GM23338 (cell line): Measurements from ENCODE around the gene GNB1L. TPM values are rescaled to one million over a fixed set of nuclear protein-coding genes. Genes with fewer than 3 reads are reported as not detected.

Experiments used
- ATAC-seq: fragments of 200-7000 bp; cut with Tn5 transposase; 3 replicates; pipeline ENCODE4 v1.9.1; 2020
- DNase-seq: peaks from one replicate; pipeline ENCODE4 v3.0.0-alpha.2; 2015; ENCODE audit warnings: low spot score
- H2AFZ ChIP-seq: fragments of 200-600 bp; sonication (generic); 2 replicates; pipeline ENCODE4 v1.8.0; 2016; ENCODE audit warnings: antibody characterized with exemption, mild to moderate bottlenecking, moderate library complexity
- H3F3A ChIP-seq: fragments of 200-600 bp; sonication (generic); replicated peaks from 2 replicates; pipeline ENCODE4 v1.8.0; 2017; ENCODE audit warnings: antibody characterized with exemption, mixed run types, low read depth
- H3K27ac ChIP-seq: fragments of 200-600 bp; sonication (generic); 2 replicates; pipeline ENCODE4 v1.6.1; 2016; ENCODE audit warnings: low read depth
- H3K27me3 ChIP-seq: fragments of 200-600 bp; sonication (generic); 2 replicates; pipeline ENCODE4 v1.8.0; 2016; ENCODE audit warnings: mild to moderate bottlenecking, mixed run types, moderate library complexity; ENCODE audit not compliant: insufficient read depth
- H3K36me3 ChIP-seq: fragments of 200-600 bp; sonication (generic); 2 replicates; pipeline ENCODE4 v1.8.0; 2016; ENCODE audit warnings: mild to moderate bottlenecking; ENCODE audit not compliant: insufficient read depth
- H3K4me1 ChIP-seq: fragments of 200-600 bp; sonication (generic); 2 replicates; pipeline ENCODE4 v1.8.0; 2016; ENCODE audit warnings: mild to moderate bottlenecking, moderate library complexity; ENCODE audit not compliant: insufficient read depth
- H3K4me2 ChIP-seq: fragments of 200-600 bp; sonication (generic); 2 replicates; pipeline ENCODE4 v1.7.1; 2017; ENCODE audit warnings: mixed run types
- H3K4me3 ChIP-seq: fragments of 200-600 bp; sonication (generic); 2 replicates; pipeline ENCODE4 v1.6.1; 2016; ENCODE audit warnings: mixed run types
- H3K79me2 ChIP-seq: fragments of 200-600 bp; sonication (generic); replicated peaks from 2 replicates; pipeline ENCODE4 v1.8.0; 2017; ENCODE audit warnings: mild to moderate bottlenecking; ENCODE audit not compliant: insufficient read depth
- H3K9me2 ChIP-seq: fragments of 200-600 bp; sonication (generic); 2 replicates; pipeline ENCODE4 v1.8.0; 2017; ENCODE audit not compliant: insufficient read depth
- H4K20me1 ChIP-seq: fragments of 200-600 bp; sonication (generic); replicated peaks from 2 replicates; pipeline ENCODE4 v1.8.0; 2017; ENCODE audit warnings: mild to moderate bottlenecking; ENCODE audit not compliant: insufficient read depth
- H3K27ac Mint-ChIP-seq: 2 replicates; pipeline ENCODE4 v1.8.0; 2020; ENCODE audit warnings: inconsistent platforms, mild to moderate bottlenecking, moderate library complexity, mixed read lengths
- H3K27me3 Mint-ChIP-seq: 3 replicates; pipeline ENCODE4 v1.8.0; 2022; ENCODE audit warnings: low read depth, mild to moderate bottlenecking, moderate library complexity, mixed read lengths, inconsistent platforms; ENCODE audit not compliant: insufficient read depth, poor library complexity
- H3K36me3 Mint-ChIP-seq: 3 replicates; pipeline ENCODE4 v1.8.0; 2021; ENCODE audit warnings: low read depth, mild to moderate bottlenecking, inconsistent platforms, moderate library complexity, mixed read lengths
- H3K4me1 Mint-ChIP-seq: 3 replicates; pipeline ENCODE4 v1.8.0; 2020; ENCODE audit warnings: mild to moderate bottlenecking, inconsistent platforms, mixed read lengths
- H3K4me3 Mint-ChIP-seq: 3 replicates; pipeline ENCODE4 v1.8.0; 2021; ENCODE audit warnings: moderate library complexity, mild to moderate bottlenecking, inconsistent platforms, mixed read lengths
- H3K9me3 Mint-ChIP-seq: 3 replicates; pipeline ENCODE4 v1.8.0; 2020; ENCODE audit warnings: moderate library complexity, mild to moderate bottlenecking, inconsistent platforms, mixed read lengths
- CREB1 ChIP-seq: fragments of 250-450 bp; sonication (Bioruptor Pico); IDR thresholded peaks from 2 replicates; pipeline ENCODE4 v1.5.0; 2020; ENCODE audit warnings: low read depth, mild to moderate bottlenecking, moderate library complexity
- EZH2 ChIP-seq: fragments of 200-600 bp; sonication (generic); IDR thresholded peaks from one replicate; pipeline ENCODE4 v1.8.0; 2017; ENCODE audit warnings: antibody characterized with exemption, mild to moderate bottlenecking, low read depth; ENCODE audit not compliant: unreplicated experiment
- EZH2phosphoT487 ChIP-seq: fragments of 200-600 bp; sonication (generic); IDR thresholded peaks from one replicate; pipeline ENCODE4 v1.8.1; 2018; ENCODE audit warnings: antibody characterized with exemption; ENCODE audit not compliant: unreplicated experiment
- JUNB ChIP-seq: IDR thresholded peaks from one replicate; pipeline ENCODE4 v1.6.1; 2016; ENCODE audit warnings: antibody characterized with exemption; ENCODE audit not compliant: unreplicated experiment
- NANOG ChIP-seq: IDR thresholded peaks from 2 replicates; pipeline ENCODE4 v1.6.1; 2016; ENCODE audit warnings: antibody characterized with exemption, borderline replicate concordance
- POLR2AphosphoS5 ChIP-seq: IDR thresholded peaks from 2 replicates; pipeline ENCODE4 v1.6.1; 2016; ENCODE audit warnings: antibody characterized with exemption, low read depth
- STAT1 ChIP-seq: IDR thresholded peaks from one replicate; pipeline ENCODE4 v1.6.1; 2016; ENCODE audit warnings: antibody characterized with exemption; ENCODE audit not compliant: unreplicated experiment
- ZNF114 ChIP-seq: fragments of 250-450 bp; sonication (Bioruptor Pico); IDR thresholded peaks from 2 replicates; pipeline ENCODE4 v1.5.0; 2020; ENCODE audit warnings: mild to moderate bottlenecking, moderate library complexity
- ZNF331 ChIP-seq: fragments of 250-450 bp; sonication (Bioruptor Pico); IDR thresholded peaks from 2 replicates; pipeline ENCODE4 v1.5.0; 2020; ENCODE audit warnings: low read depth, mild to moderate bottlenecking, moderate library complexity
- polyA plus RNA-seq: library from polyadenylated mRNA; unstranded; fragments of >200 nt; fragmentation: Nextera tagmentation; extraction: Ambion mirVana; gene quantifications from 2 replicates; pipeline ENCODE4 v1.2.1, GENCODE V29; 2016
- total RNA-seq: library from RNA; depleted of rRNA; stranded (reverse); fragments of >200 nt; shearing (Covaris generic); gene quantifications from 2 replicates; pipeline ENCODE4 v1.2.3, GENCODE V29; 2014
- TF ChIP-seq, protein P1 (sequence below): IDR thresholded peaks from 2 replicates; pipeline ENCODE4 v1.6.1; 2016; ENCODE audit warnings: antibody characterized with exemption
- TF ChIP-seq, protein P2 (sequence below), 2 experiments: fragments of 200-600 bp in 1 of 2; sonication (generic) in 1 of 2; conservative IDR thresholded peaks; 2 replicates each; pipeline versions ENCODE4 v1.5.1 to v1.6.1; 2016 to 2017; ENCODE audit warnings: antibody characterized with exemption in 2 of 2, low read depth in 2 of 2, mild to moderate bottlenecking in 2 of 2, moderate library complexity in 1 of 2
- TF ChIP-seq, protein P3 (sequence below): fragments of 250-450 bp; sonication (Bioruptor Pico); IDR thresholded peaks from 2 replicates; pipeline ENCODE4 v1.5.0; 2020; ENCODE audit warnings: mild to moderate bottlenecking, moderate library complexity

The GNB1L gene
- total and polyA plus RNA-seq, 2 experiments from 2014 or later: 15.2 to 27.8 TPM

DNA sequence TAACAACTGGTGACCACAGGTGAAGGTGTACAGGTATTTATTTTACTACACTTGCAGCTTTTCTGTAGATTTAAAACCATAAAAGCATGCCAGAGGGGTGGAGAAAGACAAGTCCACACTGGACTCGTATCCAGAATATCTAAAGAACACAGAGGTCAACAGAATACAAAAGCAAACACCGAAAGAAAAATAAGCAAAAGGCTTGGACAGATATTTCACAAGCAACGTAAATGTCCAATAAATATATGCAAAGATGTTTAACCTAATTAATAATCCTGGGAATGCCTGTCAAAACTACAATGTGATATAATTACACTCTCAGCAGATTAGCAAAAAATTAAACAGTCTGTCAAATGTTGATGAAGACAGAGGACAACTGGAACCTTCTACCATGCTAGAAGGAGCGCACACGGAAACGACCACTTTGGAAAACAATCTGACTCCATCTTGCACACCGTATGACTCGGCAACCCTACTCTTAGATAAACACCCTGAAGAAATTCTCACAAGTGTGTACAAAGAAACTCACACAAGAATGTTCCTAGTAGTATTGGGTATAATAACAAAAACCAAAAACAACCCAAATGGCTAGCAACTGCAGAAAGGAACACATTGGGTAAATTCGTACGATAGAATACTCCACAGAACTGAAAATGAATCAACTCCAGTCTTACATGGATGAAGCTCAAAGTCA is 27.2 kb downstream of the GNB1L start:
- H3K9me3 Mint-ChIP-seq: no peaks in the 10 kb centered on the region; the same call in 2 of the 3 replicates
- no peak for ATAC-seq
- no peak overlapping the region for H3K27ac Mint-ChIP-seq
- Histone ChIP-seq H3K79me2 (no peaks in the 10 kb centered on the region), H3K27ac (no peak overlapping the region), H3F3A (no peaks in the 10 kb centered on the region), H3K4me3 (no peak overlapping the region), H3K4me2 (no peak overlapping the region), H2AFZ (no peak overlapping the region), H3K36me3 (no peaks in the 10 kb centered on the region), H3K27me3 (no peaks in the 10 kb centered on the region), H4K20me1 (no peaks in the 10 kb centered on the region; the same call in 1 of the 2 replicates), H3K4me1 (no peaks in the 10 kb centered on the region), H3K9me2 (no peaks in the 10 kb centered on the region)
- H3K27me3 Mint-ChIP-seq: peaks cover 4% of the 10 kb centered on the region
- no peak for TF ChIP-seq NANOG
- no peak for TF ChIP-seq STAT1
- TF ChIP-seq EZH2phosphoT487: no peak
- no peaks in the 10 kb centered on the region for H3K36me3 Mint-ChIP-seq
- H3K4me1 Mint-ChIP-seq: peaks cover 5% of the 10 kb centered on the region; the same call in 2 of the 3 replicates
- no peak overlapping the region for H3K4me3 Mint-ChIP-seq
- DNase-seq: no peak

DNA sequence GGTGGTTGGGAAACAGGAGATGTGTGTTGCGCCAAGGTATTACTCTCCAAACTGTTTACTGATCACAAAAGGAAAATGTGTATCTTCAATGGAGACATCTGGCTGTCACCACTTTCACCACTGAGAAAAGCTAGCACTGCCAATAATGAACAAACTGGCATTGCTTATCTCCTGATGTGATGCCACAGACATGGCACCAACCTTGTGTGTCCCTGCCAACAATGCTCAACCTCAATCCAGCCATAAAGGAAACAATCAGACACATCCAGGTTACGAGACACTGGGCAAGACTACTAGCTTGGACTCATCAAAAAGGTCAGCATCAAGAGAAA is 28.1 kb downstream of the GNB1L start:
- Histone ChIP-seq H3F3A (no peaks in the 10 kb centered on the region), H2AFZ (no peak overlapping the region), H3K27ac (no peak overlapping the region), H3K27me3 (no peaks in the 10 kb centered on the region), H4K20me1 (no peaks in the 10 kb centered on the region), H3K4me3 (no peak overlapping the region), H3K9me2 (no peaks in the 10 kb centered on the region), H3K79me2 (no peaks in the 10 kb centered on the region), H3K36me3 (no peaks in the 10 kb centered on the region), H3K4me1 (no peaks in the 10 kb centered on the region), H3K4me2 (no peak overlapping the region)
- Mint-ChIP-seq H3K4me1 (peaks cover 5% of the 10 kb centered on the region; the same call in 2 of the 3 replicates), H3K27me3 (peaks cover 4% of the 10 kb centered on the region), H3K27ac (no peak overlapping the region), H3K4me3 (no peak overlapping the region), H3K9me3 (no peaks in the 10 kb centered on the region; the same call in 1 of the 3 replicates), H3K36me3 (no peaks in the 10 kb centered on the region)
- ATAC-seq (no peak), DNase-seq (no peak)
- no peak for TF ChIP-seq CREB1 (CRISPR knock-in tag)
- no peak for TF ChIP-seq ZNF114 (CRISPR knock-in tag)
- TF ChIP-seq, protein P1, sequence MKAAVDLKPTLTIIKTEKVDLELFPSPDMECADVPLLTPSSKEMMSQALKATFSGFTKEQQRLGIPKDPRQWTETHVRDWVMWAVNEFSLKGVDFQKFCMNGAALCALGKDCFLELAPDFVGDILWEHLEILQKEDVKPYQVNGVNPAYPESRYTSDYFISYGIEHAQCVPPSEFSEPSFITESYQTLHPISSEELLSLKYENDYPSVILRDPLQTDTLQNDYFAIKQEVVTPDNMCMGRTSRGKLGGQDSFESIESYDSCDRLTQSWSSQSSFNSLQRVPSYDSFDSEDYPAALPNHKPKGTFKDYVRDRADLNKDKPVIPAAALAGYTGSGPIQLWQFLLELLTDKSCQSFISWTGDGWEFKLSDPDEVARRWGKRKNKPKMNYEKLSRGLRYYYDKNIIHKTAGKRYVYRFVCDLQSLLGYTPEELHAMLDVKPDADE: no peak
- TF ChIP-seq JUNB: no peak
- TF ChIP-seq EZH2phosphoT487: no peak
- TF ChIP-seq, protein P2, sequence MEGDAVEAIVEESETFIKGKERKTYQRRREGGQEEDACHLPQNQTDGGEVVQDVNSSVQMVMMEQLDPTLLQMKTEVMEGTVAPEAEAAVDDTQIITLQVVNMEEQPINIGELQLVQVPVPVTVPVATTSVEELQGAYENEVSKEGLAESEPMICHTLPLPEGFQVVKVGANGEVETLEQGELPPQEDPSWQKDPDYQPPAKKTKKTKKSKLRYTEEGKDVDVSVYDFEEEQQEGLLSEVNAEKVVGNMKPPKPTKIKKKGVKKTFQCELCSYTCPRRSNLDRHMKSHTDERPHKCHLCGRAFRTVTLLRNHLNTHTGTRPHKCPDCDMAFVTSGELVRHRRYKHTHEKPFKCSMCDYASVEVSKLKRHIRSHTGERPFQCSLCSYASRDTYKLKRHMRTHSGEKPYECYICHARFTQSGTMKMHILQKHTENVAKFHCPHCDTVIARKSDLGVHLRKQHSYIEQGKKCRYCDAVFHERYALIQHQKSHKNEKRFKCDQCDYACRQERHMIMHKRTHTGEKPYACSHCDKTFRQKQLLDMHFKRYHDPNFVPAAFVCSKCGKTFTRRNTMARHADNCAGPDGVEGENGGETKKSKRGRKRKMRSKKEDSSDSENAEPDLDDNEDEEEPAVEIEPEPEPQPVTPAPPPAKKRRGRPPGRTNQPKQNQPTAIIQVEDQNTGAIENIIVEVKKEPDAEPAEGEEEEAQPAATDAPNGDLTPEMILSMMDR (conservative IDR thresholded peaks at IDR 0.05; ENCODE audit: low read depth in 2 of 2): no peak
- TF ChIP-seq NANOG: no peak
- TF ChIP-seq POLR2AphosphoS5: no peak
- TF ChIP-seq, protein P3, sequence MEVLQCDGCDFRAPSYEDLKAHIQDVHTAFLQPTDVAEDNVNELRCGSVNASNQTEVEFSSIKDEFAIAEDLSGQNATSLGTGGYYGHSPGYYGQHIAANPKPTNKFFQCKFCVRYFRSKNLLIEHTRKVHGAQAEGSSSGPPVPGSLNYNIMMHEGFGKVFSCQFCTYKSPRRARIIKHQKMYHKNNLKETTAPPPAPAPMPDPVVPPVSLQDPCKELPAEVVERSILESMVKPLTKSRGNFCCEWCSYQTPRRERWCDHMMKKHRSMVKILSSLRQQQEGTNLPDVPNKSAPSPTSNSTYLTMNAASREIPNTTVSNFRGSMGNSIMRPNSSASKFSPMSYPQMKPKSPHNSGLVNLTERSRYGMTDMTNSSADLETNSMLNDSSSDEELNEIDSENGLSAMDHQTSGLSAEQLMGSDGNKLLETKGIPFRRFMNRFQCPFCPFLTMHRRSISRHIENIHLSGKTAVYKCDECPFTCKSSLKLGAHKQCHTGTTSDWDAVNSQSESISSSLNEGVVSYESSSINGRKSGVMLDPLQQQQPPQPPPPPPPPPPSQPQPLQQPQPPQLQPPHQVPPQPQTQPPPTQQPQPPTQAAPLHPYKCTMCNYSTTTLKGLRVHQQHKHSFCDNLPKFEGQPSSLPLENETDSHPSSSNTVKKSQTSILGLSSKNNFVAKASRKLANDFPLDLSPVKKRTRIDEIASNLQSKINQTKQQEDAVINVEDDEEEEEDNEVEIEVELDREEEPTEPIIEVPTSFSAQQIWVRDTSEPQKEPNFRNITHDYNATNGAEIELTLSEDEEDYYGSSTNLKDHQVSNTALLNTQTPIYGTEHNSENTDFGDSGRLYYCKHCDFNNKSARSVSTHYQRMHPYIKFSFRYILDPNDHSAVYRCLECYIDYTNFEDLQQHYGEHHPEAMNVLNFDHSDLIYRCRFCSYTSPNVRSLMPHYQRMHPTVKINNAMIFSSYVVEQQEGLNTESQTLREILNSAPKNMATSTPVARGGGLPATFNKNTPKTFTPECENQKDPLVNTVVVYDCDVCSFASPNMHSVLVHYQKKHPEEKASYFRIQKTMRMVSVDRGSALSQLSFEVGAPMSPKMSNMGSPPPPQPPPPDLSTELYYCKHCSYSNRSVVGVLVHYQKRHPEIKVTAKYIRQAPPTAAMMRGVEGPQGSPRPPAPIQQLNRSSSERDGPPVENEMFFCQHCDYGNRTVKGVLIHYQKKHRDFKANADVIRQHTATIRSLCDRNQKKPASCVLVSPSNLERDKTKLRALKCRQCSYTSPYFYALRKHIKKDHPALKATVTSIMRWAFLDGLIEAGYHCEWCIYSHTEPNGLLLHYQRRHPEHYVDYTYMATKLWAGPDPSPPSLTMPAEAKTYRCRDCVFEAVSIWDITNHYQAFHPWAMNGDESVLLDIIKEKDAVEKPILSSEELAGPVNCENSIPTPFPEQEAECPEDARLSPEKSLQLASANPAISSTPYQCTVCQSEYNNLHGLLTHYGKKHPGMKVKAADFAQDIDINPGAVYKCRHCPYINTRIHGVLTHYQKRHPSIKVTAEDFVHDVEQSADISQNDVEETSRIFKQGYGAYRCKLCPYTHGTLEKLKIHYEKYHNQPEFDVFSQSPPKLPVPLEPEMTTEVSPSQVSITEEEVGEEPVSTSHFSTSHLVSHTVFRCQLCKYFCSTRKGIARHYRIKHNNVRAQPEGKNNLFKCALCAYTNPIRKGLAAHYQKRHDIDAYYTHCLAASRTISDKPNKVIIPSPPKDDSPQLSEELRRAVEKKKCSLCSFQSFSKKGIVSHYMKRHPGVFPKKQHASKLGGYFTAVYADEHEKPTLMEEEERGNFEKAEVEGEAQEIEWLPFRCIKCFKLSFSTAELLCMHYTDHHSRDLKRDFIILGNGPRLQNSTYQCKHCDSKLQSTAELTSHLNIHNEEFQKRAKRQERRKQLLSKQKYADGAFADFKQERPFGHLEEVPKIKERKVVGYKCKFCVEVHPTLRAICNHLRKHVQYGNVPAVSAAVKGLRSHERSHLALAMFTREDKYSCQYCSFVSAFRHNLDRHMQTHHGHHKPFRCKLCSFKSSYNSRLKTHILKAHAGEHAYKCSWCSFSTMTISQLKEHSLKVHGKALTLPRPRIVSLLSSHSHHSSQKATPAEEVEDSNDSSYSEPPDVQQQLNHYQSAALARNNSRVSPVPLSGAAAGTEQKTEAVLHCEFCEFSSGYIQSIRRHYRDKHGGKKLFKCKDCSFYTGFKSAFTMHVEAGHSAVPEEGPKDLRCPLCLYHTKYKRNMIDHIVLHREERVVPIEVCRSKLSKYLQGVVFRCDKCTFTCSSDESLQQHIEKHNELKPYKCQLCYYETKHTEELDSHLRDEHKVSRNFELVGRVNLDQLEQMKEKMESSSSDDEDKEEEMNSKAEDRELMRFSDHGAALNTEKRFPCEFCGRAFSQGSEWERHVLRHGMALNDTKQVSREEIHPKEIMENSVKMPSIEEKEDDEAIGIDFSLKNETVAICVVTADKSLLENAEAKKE: no peak
- no peak for TF ChIP-seq EZH2
- no peak for TF ChIP-seq STAT1
- no peak for TF ChIP-seq ZNF331
